HG02938 (cell line): Measurements from ENCODE around the gene TAC1.
"Not testable (repeated sequence)": the region's sequence is repeated elsewhere in the genome, so short reads cannot be mapped to it uniquely, and the experiment has no call there.

Experiments
- ATAC-seq: cut with Tn5 transposase; IDR thresholded peaks from one replicate; pipeline ENCODE4 v1.9.1; 2021; ENCODE audit warnings: mild to moderate bottlenecking, moderate library complexity; ENCODE audit not compliant: unreplicated experiment

The TAC1 gene

GRCh38 chr7:97731736-97732564 is at the start of gene TAC1:
TAC1 (plus strand) TSS chr7:97732086; CDS start chr7:97732613, 527 bp downstream.
- ATAC-seq, result no peak

- ATAC-seq, result no peak
Measured at GRCh38 chr7:97685952-97686351, 45.9 kb upstream of the TAC1 start.

GRCh38 chr7:97693586-97693985 is 38.3 kb upstream of the TAC1 start:
- no peak for ATAC-seq

DNA sequence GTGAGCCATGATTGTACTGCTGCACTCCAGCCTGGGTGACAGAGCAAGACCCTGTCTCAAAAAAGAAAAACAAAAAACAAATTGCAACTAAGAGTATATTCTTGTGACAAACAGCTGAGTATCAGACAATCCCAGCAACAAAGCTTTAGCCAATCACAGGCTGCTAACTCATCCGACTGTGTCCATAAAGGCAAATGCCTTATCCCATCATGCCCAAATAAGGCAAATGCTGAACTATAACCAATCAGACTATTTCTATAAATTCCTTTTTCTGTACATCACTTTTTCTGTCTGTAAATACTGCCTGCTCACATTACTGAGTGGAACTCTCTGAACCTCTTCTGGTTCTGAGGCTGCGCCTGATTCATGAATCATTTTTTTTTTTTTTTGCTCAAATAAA is 37.5 kb upstream of the TAC1 start:
- no peak for ATAC-seq

- ATAC-seq, result no peak
Measured at GRCh38 chr7:97697396-97697795, 34.5 kb upstream of the TAC1 start.

- ATAC-seq, result no peak
Measured at GRCh38 chr7:97722386-97722785, 9.5 kb upstream of the TAC1 start.

DNA sequence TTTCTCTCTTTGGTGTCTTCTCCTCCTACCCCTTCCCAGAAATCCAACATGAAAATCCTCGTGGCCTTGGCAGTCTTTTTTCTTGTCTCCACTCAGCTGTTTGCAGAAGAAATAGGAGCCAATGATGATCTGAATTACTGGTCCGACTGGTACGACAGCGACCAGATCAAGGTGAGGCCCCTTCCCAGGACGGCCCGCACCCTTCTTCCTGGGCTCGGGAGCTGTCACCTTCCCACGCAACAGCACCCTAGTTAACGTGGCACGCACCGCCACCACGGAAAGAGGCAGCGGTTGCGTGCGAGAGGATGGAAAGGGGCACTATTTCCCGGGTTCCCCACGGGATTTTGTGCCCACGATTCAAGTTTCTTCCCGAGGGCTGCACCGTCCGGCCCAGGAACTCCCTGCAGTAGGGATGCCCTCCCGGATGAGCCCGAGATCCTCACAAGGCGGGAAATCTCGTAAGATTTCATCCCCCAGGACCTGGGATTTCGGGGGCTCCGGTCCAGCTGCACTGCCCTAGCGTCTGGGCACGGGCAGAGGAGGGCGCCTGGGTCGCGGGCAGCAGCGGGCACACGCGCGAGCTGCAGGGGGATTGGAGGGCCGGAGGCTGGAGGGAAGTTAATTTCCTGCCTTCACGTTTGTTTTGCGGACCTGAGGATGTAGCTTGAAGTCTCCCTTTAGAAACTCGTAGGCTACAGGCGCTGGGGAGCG is 834 bp downstream of the TAC1 start:
- ATAC-seq, result no peak

- no peak for ATAC-seq
Measured at GRCh38 chr7:97733276-97734161, 1.6 kb downstream of the TAC1 start.

- no peak for ATAC-seq
Measured at GRCh38 chr7:97734255-97734654, 2.4 kb downstream of the TAC1 start.

- no peak for ATAC-seq
Measured at GRCh38 chr7:97735075-97735474, 3.2 kb downstream of the TAC1 start.

- no peak for ATAC-seq
Measured at GRCh38 chr7:97748482-97748881, 16.6 kb downstream of the TAC1 start.

- ATAC-seq, result no peak
Measured at GRCh38 chr7:97751566-97751965, 19.7 kb downstream of the TAC1 start.

DNA sequence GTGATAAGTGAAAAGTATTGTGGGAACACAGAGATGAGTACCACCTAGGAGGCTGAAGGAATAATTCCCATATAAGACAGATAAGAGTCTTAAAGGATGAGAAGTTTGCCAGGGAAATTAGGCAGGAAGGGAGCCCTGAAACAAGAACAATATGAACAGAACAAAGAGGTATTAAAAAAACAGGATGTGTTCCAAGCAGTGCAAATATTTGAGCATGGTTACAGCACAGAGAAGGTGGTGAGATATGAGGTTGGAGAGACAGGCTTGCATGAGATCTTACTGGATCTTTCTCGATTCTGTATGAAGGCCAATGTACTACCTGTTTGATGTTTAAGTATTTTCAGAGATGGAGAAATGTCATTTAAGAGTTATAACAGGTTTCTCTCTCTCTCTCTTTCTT is 20.3 kb downstream of the TAC1 start:
- no peak for ATAC-seq

DNA sequence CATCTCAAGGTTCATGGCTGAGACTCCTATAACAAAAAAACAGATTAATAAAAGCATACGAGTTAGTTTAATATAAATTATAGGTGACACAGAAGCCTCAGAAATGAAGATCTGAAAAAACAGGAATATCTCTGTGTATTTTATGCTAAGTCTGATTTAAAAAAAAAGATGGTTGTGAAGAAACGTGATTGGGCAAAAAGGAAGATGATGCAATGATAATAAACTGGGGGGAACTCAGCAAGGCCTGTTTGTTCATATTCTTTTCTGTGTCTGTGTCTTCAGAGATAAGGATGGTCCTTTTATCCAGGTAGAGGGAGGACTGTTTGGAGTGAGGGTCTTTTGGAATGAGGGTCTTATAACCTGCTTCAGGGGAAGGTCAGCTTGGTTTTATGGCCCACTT is 25.9 kb downstream of the TAC1 start:
- no peak for ATAC-seq

- no peak for ATAC-seq
Measured at GRCh38 chr7:97770850-97771249, 39.0 kb downstream of the TAC1 start.

DNA sequence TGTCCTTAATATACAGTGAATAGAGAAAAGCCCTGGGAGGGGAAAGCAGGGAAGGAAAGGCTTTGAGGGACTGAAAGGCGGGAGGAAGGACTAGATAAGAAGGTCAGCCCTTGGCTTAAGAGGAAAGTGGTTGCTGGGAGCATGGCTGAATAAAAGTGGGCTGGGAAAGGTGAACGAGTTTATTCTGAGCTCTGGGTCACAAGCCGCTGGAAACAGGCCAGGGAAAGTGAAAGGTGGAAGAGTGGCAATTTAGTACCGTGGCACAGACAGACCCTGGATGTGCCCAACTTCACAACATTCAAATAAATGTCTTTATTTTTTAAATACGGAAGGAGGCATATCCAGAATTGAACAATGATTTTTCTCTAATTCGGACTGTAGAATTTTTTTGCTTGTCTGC is 39.7 kb downstream of the TAC1 start:
- no peak for ATAC-seq

DNA sequence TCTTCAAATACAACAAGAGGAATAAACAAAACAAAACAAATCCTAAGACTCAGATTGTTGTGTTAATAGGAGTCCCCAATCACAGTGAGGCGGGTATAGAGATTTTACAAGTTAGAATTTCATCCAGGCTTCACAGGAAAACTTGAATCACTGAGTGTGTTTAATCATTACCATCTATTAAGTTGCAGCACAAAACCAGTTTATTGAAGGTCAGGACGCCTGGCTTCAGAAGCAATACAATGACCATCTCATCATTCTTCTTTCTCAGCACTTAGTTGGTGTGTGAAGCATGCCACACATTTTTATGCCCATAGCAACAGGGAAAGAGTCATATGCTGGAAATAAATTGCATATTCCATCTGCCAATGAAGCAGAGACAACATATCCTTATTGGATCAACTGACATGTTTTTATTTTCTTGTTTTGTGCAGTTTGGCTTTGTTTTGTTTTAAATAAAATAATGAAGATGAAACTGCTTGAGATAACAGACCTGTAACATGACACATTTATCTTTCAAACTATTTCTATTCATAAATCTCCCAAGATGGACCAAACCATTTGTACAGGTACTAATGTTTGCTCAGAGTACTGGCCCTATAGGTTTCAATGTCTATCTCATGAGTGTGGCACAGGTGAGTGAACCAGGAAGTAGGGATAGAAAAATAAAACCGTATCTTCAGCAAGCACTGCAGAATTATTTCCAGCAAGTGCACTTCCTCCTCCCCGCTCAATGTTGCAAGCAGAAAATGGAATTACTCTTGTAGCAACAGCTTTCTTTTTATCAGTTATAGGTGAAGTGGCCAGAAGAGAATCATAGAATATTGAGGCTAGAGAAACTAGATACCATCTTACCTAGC is 40.4 kb downstream of the TAC1 start:
- ATAC-seq, result no peak

DNA sequence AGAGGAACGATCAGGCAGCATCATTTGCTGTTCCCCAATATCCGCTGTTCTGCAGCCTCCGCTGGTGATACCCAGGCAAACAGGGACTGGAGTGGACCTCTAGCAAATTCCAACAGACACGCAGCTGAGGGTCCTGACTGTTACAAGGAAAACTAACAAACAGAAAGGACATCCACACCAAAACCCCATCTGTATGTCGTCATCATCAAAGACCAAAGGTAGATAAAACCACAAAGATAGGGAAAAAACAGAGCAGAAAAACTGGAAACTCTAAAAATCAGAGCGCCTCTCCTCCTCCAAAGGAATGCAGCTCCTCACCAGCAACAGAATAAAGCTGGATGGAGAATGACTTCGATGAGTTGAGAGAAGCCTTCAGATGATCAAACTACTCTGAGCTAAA is 54.5 kb downstream of the TAC1 start:
- not testable (repeated sequence) for ATAC-seq
